A204.1 (cell line): ENCODE results near the gene TTLL8.

Experiments
- FAIRE-seq: peaks from 2 replicates; lab custom pipeline; 2012; peaks lifted over from hg19 to GRCh38; lab: Jason Lieb, UNC

TTLL8 gene

GRCh38 chr22:50016988-50017700, 41.0 kb downstream of the TTLL8 start:
- FAIRE-seq, result no peak

- FAIRE-seq, result no peak
These were observed 41.6 kb downstream of the TTLL8 start for GRCh38 chr22:50016308-50016987.

- FAIRE-seq, result no peak
These were observed 42.4 kb downstream of the TTLL8 start for GRCh38 chr22:50015451-50016307.

- no peak for FAIRE-seq
These were observed 43.3 kb downstream of the TTLL8 start for GRCh38 chr22:50014655-50015401.

GRCh38 chr22:50014053-50014501, 44.0 kb downstream of the TTLL8 start:
- no peak for FAIRE-seq

GRCh38 chr22:50012211-50013181, 45.6 kb downstream of the TTLL8 start, which contains the start of gene IL17REL:
Gene IL17REL, minus strand, starts transcription at chr22:50012765. Its CDS starts 119 bp downstream, at chr22:50012646.
- FAIRE-seq, result no peak

- FAIRE-seq, result no peak
These were observed 46.5 kb downstream of the TTLL8 start for GRCh38 chr22:50011447-50012210.

- FAIRE-seq, result no peak
These were observed 47.2 kb downstream of the TTLL8 start for GRCh38 chr22:50010676-50011446.

GRCh38 chr22:50009765-50010675, 48.1 kb downstream of the TTLL8 start:
- no peak for FAIRE-seq

GRCh38 chr22:50009251-50009650, 48.8 kb downstream of the TTLL8 start:
- no peak for FAIRE-seq

- no peak for FAIRE-seq
These were observed 49.7 kb downstream of the TTLL8 start for GRCh38 chr22:50008151-50009040.

- FAIRE-seq, result no peak
These were observed 51.0 kb downstream of the TTLL8 start for GRCh38 chr22:50007057-50007511.

- no peak for FAIRE-seq
These were observed 53.2 kb downstream of the TTLL8 start for GRCh38 chr22:50004918-50005317.

GRCh38 chr22:50002791-50003190, 55.3 kb downstream of the TTLL8 start:
- FAIRE-seq, result no peak

GRCh38 chr22:50001388-50002231, 56.5 kb downstream of the TTLL8 start:
- FAIRE-seq, result no peak
